HepG2 (cell line): ENCODE data around the gene CYTH2.

Experiments
- FOSL1 ChIP-seq: sonication (generic); formaldehyde crosslinking; IDR thresholded peaks from 2 replicates; pipeline ENCODE4 v1.9.0; 2021; ENCODE audit warnings: missing genetic modification reagents, borderline replicate concordance
- RBM22 ChIP-seq: fragments of 200-400 bp; formaldehyde crosslinking; optimal IDR thresholded peaks from 2 replicates; pipeline ENCODE3; 2017; ENCODE audit warnings: mild to moderate bottlenecking, low read length, moderate library complexity
- RFX5 ChIP-seq: IDR thresholded peaks from 2 replicates; pipeline ENCODE4 v1.6.1; 2011; ENCODE audit warnings: low read depth, low read length, improper control_type of control experiment
- TMF1 ChIP-seq: sonication (generic); formaldehyde crosslinking; IDR thresholded peaks from 2 replicates; pipeline ENCODE4 v1.8.1; 2022; ENCODE audit warnings: low read depth, missing genetic modification reagents
- ZBTB1 ChIP-seq: sonication (generic); formaldehyde crosslinking; IDR thresholded peaks from 2 replicates; pipeline ENCODE4 v1.4.0; 2020; ENCODE audit warnings: missing genetic modification reagents, borderline replicate concordance
- TF ChIP-seq, protein P1 (sequence below): IDR thresholded peaks from 2 replicates; pipeline ENCODE4 v1.6.1; 2016; ENCODE audit warnings: missing compliant biosample characterization, missing genetic modification reagents, borderline replicate concordance
- TF ChIP-seq, protein P2 (sequence below): sonication (generic); formaldehyde crosslinking; IDR thresholded peaks from 2 replicates; pipeline ENCODE4 v1.9.0; 2021; ENCODE audit warnings: mild to moderate bottlenecking, missing genetic modification reagents
- TF ChIP-seq, protein P3 (sequence below): sonication (generic); formaldehyde crosslinking; IDR thresholded peaks from 2 replicates; pipeline ENCODE4 v1.5.0; 2020; ENCODE audit warnings: mild to moderate bottlenecking, missing genetic modification reagents, moderate library complexity

DNA sequence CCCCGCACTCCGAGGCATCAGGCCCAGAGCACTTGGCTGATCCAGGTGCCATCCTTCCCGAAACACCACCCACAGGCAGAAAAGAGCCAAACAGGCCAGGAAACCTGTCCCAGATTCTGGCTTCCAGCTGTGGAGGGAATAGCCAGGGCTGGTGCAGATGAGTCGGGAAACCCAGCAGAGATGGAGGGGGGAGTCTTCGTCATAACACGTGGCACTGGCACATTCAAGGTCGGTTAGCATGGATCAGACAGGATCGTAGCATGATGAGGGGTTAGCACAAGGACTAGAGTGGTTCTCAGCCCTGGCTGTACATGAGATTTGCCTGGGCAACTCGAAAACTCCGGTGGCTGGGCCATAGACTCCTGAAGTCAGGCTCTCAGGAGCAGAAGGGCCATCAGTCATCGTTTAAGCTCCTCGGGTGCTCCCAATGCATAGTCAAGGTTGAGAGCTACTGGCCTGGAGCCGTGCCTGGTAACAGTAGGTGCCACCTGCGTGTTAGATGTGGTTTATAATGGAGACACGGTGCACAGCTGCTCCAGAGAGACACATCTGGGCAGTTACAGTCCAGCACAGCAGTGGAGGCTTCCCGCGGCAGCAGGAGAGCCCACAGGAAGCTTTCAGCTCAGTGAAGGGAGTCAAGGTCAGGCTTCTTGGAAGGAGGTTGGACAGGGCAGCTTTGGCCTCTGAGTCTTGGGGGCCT lies 6.3 kb downstream of the CYTH2 start:
- TF ChIP-seq RBM22 (no peak), RFX5 (no peak), ZBTB1 (CRISPR knock-in tag) (no peak), FOSL1 (CRISPR knock-in tag) (no peak), TMF1 (CRISPR knock-in tag) (no peak)
- TF ChIP-seq, protein P1, sequence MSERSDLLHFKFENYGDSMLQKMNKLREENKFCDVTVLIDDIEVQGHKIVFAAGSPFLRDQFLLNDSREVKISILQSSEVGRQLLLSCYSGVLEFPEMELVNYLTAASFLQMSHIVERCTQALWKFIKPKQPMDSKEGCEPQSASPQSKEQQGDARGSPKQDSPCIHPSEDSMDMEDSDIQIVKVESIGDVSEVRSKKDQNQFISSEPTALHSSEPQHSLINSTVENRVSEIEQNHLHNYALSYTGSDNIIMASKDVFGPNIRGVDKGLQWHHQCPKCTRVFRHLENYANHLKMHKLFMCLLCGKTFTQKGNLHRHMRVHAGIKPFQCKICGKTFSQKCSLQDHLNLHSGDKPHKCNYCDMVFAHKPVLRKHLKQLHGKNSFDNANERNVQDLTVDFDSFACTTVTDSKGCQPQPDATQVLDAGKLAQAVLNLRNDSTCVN (CRISPR knock-in tag), result no peak
- TF ChIP-seq, protein P2, sequence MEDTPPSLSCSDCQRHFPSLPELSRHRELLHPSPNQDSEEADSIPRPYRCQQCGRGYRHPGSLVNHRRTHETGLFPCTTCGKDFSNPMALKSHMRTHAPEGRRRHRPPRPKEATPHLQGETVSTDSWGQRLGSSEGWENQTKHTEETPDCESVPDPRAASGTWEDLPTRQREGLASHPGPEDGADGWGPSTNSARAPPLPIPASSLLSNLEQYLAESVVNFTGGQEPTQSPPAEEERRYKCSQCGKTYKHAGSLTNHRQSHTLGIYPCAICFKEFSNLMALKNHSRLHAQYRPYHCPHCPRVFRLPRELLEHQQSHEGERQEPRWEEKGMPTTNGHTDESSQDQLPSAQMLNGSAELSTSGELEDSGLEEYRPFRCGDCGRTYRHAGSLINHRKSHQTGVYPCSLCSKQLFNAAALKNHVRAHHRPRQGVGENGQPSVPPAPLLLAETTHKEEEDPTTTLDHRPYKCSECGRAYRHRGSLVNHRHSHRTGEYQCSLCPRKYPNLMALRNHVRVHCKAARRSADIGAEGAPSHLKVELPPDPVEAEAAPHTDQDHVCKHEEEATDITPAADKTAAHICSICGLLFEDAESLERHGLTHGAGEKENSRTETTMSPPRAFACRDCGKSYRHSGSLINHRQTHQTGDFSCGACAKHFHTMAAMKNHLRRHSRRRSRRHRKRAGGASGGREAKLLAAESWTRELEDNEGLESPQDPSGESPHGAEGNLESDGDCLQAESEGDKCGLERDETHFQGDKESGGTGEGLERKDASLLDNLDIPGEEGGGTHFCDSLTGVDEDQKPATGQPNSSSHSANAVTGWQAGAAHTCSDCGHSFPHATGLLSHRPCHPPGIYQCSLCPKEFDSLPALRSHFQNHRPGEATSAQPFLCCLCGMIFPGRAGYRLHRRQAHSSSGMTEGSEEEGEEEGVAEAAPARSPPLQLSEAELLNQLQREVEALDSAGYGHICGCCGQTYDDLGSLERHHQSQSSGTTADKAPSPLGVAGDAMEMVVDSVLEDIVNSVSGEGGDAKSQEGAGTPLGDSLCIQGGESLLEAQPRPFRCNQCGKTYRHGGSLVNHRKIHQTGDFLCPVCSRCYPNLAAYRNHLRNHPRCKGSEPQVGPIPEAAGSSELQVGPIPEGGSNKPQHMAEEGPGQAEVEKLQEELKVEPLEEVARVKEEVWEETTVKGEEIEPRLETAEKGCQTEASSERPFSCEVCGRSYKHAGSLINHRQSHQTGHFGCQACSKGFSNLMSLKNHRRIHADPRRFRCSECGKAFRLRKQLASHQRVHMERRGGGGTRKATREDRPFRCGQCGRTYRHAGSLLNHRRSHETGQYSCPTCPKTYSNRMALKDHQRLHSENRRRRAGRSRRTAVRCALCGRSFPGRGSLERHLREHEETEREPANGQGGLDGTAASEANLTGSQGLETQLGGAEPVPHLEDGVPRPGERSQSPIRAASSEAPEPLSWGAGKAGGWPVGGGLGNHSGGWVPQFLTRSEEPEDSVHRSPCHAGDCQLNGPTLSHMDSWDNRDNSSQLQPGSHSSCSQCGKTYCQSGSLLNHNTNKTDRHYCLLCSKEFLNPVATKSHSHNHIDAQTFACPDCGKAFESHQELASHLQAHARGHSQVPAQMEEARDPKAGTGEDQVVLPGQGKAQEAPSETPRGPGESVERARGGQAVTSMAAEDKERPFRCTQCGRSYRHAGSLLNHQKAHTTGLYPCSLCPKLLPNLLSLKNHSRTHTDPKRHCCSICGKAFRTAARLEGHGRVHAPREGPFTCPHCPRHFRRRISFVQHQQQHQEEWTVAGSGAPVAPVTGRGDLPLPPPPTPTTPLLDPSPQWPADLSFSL, result no peak
- TF ChIP-seq, protein P3, sequence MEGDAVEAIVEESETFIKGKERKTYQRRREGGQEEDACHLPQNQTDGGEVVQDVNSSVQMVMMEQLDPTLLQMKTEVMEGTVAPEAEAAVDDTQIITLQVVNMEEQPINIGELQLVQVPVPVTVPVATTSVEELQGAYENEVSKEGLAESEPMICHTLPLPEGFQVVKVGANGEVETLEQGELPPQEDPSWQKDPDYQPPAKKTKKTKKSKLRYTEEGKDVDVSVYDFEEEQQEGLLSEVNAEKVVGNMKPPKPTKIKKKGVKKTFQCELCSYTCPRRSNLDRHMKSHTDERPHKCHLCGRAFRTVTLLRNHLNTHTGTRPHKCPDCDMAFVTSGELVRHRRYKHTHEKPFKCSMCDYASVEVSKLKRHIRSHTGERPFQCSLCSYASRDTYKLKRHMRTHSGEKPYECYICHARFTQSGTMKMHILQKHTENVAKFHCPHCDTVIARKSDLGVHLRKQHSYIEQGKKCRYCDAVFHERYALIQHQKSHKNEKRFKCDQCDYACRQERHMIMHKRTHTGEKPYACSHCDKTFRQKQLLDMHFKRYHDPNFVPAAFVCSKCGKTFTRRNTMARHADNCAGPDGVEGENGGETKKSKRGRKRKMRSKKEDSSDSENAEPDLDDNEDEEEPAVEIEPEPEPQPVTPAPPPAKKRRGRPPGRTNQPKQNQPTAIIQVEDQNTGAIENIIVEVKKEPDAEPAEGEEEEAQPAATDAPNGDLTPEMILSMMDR (CRISPR knock-in tag), result no peak
